ENCODE measurements around the gene KDM4F. TPM values are rescaled to one million over a fixed set of nuclear protein-coding genes. Genes with fewer than 3 reads are reported as not detected.
A peak's percentile ranks its signal among the peaks of the same experiment; 100 is the strongest.
"Not testable (repeated sequence)": the region's sequence is repeated elsewhere in the genome, so short reads cannot be mapped to it uniquely, and the experiment has no call there.

The KDM4F gene
- not detected for polyA plus RNA-seq (2012; ENCODE audit: missing spikeins)

DNA sequence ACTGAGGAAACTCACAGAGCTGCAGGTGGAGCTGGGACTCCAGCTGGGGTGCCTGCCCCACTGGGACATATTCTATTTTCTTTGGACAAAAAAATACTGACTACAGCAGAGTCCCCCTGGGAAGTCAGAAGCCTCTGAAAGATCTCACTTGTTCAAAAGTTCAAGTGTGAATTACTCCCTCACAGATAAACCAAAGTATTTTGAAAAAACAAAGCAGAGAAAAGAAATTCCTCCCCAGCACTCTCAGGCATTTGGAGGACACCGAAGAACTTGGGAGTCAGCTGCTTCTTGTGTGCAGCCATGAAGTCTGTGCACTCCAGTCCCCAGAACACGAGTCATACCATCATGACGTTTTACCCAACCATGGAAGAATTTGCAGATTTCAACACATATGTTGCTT, at the start of gene KDM4F:
Gene KDM4F, plus strand, starts transcription at position 301 of the 400 bp plus-strand sequence.
- not testable (repeated sequence) for DNase-seq (ENCODE audit: insufficient read length)

DNA sequence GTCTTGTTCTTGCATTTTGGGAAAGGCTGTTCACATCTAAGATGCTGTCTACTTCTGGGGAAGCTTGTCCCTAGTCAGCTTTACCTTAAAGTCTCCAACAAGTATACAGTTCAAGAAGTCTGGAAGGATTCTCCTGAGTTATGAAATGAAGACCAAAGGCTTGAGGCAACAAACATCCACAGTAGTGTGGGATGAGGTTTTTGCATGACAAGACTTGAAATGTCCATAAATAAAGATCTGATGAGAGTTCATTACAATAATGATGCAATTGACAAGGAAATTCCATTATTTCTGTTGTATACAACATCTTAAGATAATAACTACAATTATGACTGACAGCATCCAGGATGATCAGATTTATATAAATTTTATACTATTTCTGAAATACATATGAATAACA, 45.5 kb upstream of the KDM4F start:
- no peak for TF ChIP-seq TAF1 (IDR thresholded peaks at IDR 0.05; ENCODE audit: borderline replicate concordance, low read depth, low read length)
- TF ChIP-seq POLR2A (IDR thresholded peaks at IDR 0.05; ENCODE audit: low read depth, low read length) = no peak
- DNase-seq (ENCODE audit: insufficient read length) (no peak), FAIRE-seq (no peak)

More for the DNA sequence above, at the start of gene KDM4F:
- peak; percentile 61 for FAIRE-seq

DNA sequence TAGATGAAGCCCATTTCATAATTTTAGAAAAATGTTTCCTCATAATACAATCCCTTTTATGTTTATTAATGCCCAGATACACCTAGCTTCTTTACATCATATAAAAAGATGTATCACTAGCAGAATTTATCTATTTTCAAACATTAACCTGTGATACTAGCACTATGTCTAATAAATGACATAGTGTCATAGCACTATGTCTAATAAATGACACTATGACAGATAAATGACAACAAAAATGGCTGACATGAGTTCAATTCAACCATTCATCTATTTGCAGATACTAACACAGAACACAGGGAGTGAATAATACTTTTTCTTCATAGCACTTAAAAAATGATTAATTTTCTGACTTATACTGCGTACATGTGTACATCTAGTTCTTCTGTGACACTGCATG, 43.6 kb upstream of the KDM4F start:
- DNase-seq (ENCODE audit: insufficient read length) (no peak), FAIRE-seq (no peak)
- TF ChIP-seq POLR2AphosphoS5 (IDR thresholded peaks at IDR 0.05; ENCODE audit: low read depth, low read length) (no peak), POLR2A (IDR thresholded peaks at IDR 0.05; ENCODE audit: low read depth, low read length) (no peak), TAF1 (IDR thresholded peaks at IDR 0.05; ENCODE audit: borderline replicate concordance, low read depth, low read length) (no peak)

DNA sequence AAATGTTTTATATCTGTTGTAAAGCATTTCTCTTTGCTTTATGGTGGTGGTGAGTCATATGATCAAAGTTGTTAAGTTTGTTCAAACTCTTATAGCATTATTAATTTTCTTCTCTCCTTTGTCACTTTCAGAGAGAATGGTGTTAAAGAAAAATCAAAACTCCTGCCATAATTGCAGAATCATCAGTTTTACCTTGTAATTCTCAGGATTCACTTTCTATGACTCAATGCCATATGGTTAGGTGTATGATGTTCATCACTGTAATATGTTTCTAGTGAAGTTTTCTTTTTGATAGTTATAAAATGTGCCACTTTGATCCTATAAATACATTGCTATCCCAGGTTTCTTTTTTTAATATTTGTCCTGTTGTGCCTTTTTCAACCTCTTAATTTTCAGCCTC, 37.8 kb upstream of the KDM4F start:
- no peak for DNase-seq (ENCODE audit: insufficient read length)
- no peak for FAIRE-seq
- no peak for TF ChIP-seq POLR2A (IDR thresholded peaks at IDR 0.05; ENCODE audit: low read depth, low read length)
- TF ChIP-seq TAF1 (IDR thresholded peaks at IDR 0.05; ENCODE audit: borderline replicate concordance, low read depth, low read length) = no peak
- no peak for TF ChIP-seq POLR2AphosphoS5 (IDR thresholded peaks at IDR 0.05; ENCODE audit: low read depth, low read length)

DNA sequence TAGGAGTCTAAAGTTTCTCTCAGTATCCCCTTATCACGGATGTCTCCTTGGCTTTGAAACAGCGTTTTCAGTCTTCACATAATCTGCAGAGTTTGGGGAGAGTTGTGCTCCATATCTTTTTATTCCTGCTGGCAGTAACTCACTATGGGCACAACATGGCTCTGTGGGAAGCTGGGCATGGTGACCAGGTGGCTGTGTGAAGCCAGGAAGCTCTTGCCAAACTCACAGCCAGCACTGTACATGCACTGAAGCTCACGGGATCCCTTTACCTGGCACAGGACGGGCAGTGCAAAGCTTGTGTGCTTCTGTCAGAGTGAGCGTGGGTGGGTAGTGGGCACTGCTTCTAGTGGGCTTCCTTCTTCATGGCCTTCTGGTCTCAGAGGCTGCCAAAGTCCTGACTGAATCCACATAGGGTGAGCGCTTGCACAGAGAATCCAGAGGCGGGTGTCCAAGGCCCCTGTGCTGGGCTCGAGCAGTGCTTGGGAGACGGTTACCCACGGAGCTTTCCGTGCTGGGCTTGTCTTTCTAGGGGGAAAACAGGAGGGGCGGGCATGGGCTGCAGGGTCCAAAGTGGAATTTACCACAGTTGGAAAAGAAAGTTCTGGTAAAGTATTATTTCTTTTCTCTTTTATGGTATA, 34.9 kb upstream of the KDM4F start:
- no peak for TF ChIP-seq POLR2A (IDR thresholded peaks at IDR 0.05; ENCODE audit: low read depth, low read length)
- TF ChIP-seq TAF1 (IDR thresholded peaks at IDR 0.05; ENCODE audit: borderline replicate concordance, low read depth, low read length) = no peak
- TF ChIP-seq POLR2AphosphoS5 (IDR thresholded peaks at IDR 0.05; ENCODE audit: low read depth, low read length) = no peak
- FAIRE-seq (no peak), DNase-seq (ENCODE audit: insufficient read length) (no peak)

DNA sequence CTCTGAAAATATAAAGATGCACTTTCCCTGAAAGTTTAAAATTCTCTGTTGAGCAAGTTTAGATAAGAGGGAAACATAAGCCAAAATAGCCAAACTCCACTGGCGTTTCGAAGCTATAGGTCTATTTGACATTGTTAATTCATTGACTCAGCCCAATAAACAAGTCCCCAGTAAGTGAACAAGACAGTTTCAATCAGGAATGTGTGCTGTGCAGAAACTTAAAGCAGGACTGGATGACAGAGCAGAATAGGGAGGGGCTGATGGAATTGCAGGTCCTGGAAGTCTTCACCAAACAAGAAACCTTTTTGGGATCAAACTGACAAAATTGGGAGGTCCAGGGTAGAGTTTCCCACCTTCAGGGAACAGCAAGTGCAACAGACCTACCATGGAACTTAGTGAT, 33.1 kb upstream of the KDM4F start:
- DNase-seq (ENCODE audit: insufficient read length) (no peak), FAIRE-seq (no peak)
- no peak for TF ChIP-seq POLR2A (IDR thresholded peaks at IDR 0.05; ENCODE audit: low read depth, low read length)
- TF ChIP-seq TAF1 (IDR thresholded peaks at IDR 0.05; ENCODE audit: borderline replicate concordance, low read depth, low read length) = no peak
- TF ChIP-seq POLR2AphosphoS5 (IDR thresholded peaks at IDR 0.05; ENCODE audit: low read depth, low read length) = no peak

DNA sequence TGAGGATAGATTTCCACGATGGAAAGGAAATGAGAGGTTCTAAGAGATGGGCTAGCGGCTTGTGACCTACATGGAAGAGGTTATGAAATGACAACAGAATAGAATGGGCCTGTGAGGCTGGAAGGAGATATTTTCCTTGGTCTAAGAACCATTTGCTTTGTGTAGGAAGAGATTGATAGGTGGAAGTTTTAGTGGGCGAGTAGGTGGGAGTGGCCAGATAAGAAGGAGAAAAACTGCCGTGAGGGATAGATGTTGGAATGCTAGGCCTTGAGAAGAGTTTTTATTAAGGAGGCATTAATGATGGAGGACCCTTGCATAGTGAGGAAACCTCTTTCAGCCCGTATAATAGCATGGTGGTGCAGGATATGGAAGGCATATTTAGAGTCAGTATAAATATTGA, 27.8 kb upstream of the KDM4F start:
- DNase-seq (ENCODE audit: insufficient read length); FAIRE-seq: not testable (repeated sequence)

DNA sequence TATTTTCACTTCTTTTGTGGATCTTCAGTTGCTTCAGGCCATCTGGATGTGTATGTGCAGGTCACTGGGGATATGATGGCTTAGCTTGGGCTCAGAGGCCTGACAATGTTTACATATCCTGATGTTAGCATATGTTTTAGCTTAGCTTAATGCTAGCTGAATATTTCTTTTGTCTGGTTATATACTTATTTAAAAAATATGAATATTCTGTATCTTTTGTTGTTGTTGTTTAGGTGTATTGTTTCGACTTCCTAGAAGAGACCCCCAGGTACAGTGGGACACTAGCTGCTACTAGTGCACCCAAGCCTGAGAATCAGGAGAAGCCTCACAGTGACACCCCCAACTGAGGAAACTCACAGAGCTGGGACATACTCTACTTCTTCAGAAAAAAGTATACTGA, 24.3 kb upstream of the KDM4F start, which contains the start of gene KDM4E:
Gene KDM4E, plus strand, starts transcription at position 301 of the 400 bp plus-strand sequence. CDS start 300 bp downstream, outside the sequence.
- no peak for DNase-seq (ENCODE audit: insufficient read length)
- no peak for FAIRE-seq
- TF ChIP-seq POLR2A (IDR thresholded peaks at IDR 0.05; ENCODE audit: low read depth, low read length) = no peak
- no peak for TF ChIP-seq TAF1 (IDR thresholded peaks at IDR 0.05; ENCODE audit: borderline replicate concordance, low read depth, low read length)
- no peak for TF ChIP-seq POLR2AphosphoS5 (IDR thresholded peaks at IDR 0.05; ENCODE audit: low read depth, low read length)

DNA sequence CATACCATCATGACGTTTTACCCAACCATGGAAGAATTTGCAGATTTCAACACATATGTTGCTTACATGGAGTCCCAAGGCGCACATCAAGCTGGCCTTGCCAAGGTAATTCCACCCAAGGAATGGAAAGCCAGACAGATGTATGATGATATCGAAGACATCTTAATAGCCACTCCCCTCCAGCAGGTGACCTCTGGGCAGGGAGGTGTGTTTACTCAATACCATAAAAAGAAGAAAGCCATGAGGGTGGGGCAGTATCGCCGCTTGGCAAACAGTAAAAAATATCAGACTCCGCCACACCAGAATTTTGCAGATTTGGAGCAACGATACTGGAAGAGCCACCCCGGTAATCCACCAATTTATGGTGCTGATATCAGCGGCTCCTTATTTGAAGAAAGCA, 23.6 kb upstream of the KDM4F start:
- not testable (repeated sequence) for DNase-seq (ENCODE audit: insufficient read length); FAIRE-seq

DNA sequence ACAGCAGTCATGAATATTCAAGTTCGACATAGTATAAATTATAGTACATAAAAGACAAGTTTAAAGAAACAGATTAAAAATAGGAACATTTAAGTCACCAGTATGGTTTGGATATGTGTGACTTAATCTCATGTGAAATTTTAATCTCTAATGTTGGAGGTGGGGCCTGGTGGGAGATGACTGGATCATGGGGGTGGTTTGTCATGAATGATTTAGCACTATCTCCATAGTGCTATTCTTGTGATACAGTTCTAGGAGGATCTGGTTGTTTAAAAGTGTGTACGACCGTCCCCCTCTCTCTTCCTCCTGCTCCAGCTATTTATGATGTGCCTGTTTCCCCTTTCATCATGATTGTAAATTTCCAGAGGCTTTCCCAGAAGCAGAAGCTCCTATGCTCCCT, 20.9 kb upstream of the KDM4F start:
- FAIRE-seq (no peak), DNase-seq (ENCODE audit: insufficient read length) (no peak)
- TF ChIP-seq POLR2AphosphoS5 (IDR thresholded peaks at IDR 0.05; ENCODE audit: low read depth, low read length) (no peak), POLR2A (IDR thresholded peaks at IDR 0.05; ENCODE audit: low read depth, low read length) (no peak), TAF1 (IDR thresholded peaks at IDR 0.05; ENCODE audit: borderline replicate concordance, low read depth, low read length) (no peak)

DNA sequence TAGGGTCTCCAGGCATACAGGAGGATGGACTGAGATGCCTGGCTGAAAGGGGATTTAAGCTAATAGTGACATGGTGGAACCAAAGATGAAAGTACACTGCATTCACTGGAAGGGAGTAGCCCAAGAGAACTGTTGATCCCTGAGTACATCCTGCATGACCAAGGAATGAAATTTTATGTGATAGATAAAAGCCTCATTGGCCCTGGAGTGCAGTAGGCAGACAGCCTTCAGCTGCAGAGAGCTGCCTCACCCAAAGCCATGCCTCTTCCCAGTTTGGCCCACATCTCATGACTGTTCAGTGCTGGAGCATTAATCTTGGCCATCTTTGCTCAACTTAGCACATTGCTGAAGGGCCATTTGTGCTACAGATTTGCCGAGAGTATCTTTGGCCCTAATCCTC, 16.2 kb upstream of the KDM4F start:
- DNase-seq (ENCODE audit: insufficient read length) = no peak
- TF ChIP-seq POLR2AphosphoS5 (IDR thresholded peaks at IDR 0.05; ENCODE audit: low read depth, low read length) (no peak), TAF1 (IDR thresholded peaks at IDR 0.05; ENCODE audit: borderline replicate concordance, low read depth, low read length) (no peak), POLR2A (IDR thresholded peaks at IDR 0.05; ENCODE audit: low read depth, low read length) (no peak)
- FAIRE-seq = peak; percentile 40

DNA sequence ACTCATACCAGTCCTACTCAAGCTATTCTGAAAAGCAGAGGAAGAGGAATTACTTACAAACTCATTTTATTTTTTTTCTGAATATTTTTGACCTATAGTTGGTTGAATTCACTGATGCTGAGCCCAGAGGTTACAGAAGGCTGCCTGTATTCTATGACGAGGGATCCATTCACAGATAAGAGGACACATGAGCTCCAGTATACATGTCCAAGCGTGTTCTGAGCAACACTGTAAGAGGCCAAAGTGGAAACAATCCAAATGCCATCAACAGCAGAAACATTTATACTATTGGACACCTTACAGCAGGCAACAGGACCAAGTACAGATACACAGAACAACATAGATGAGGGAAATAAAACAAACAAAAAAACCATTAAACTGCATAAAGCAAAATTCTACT, 13.9 kb upstream of the KDM4F start:
- TF ChIP-seq POLR2AphosphoS5 (IDR thresholded peaks at IDR 0.05; ENCODE audit: low read depth, low read length) (no peak), POLR2A (IDR thresholded peaks at IDR 0.05; ENCODE audit: low read depth, low read length) (no peak), TAF1 (IDR thresholded peaks at IDR 0.05; ENCODE audit: borderline replicate concordance, low read depth, low read length) (no peak)
- DNase-seq (ENCODE audit: insufficient read length) (no peak), FAIRE-seq (no peak)

DNA sequence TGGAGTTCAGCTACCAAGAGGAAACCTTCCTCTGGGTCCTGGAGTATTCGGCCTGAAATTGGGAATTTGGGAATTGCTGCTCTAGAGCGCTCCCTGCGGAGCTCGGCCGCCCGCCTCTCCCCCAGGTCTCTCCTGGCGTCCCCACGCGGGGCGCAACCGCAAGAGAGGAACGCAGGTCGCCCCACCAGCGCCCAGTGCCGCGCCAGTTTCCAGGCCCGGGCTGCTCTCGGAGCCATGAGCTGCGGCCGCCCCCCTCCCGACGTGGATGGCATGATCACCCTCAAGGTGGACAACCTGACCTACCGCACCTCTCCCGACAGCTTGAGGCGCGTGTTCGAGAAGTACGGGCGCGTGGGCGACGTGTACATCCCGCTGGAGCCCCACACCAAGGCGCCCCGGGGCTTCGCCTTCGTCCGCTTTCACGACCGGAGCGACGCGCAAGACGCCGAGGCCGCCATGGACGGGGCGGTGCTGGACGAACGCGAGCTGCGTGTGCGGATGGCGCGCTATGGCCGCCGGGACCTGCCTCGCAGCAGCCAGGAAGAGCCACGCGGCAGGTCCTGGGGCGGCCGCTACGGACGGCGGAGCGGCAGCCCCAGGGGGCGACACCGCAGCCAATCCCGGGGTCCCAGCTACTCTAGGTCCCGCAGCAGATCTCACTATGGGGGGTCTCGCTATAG, 11.7 kb upstream of the KDM4F start:
- not testable (repeated sequence) for DNase-seq (ENCODE audit: insufficient read length); FAIRE-seq
